AG10803 (cell line): ENCODE measurements around the gene LRRC36.

ENCODE experiments used
- DNase-seq: peaks from one replicate; pipeline ENCODE4 v3.0.0; 2010; ENCODE audit warnings: low read depth
- H3K4me3 ChIP-seq: 2 replicates; pipeline ENCODE4 v1.5.1; 2011; ENCODE audit warnings: mild to moderate bottlenecking, low read length, control low read depth
- CTCF ChIP-seq: conservative IDR thresholded peaks from 2 replicates; pipeline ENCODE4 v1.5.1; 2011; ENCODE audit warnings: mild to moderate bottlenecking, low read length, control low read depth, inconsistent platforms

LRRC36 gene

GRCh38 chr16:67305216-67306071 is 21.2 kb upstream of the LRRC36 start:
- no peak for TF ChIP-seq CTCF
- H3K4me3 ChIP-seq = no peak overlapping the region
- DNase-seq = no peak

DNA sequence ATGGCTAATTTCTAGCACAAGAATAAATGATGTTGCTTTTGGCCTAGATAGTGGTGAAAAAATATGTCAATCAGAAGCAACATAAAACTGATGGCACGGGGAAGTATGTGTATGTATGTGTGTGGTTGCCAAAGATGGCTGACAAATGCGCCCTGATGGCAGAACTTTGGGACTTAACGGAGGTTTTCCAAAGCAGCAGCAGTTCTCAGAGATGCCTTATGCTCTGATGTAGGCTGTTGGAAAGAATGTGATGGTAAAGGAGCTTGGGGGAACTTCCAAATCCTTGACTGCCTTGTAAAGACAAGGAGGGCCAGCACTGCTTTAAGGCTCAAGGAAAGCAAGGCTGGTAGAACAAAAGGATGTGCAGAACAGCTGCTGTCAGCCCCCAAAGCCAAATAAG is 16.1 kb upstream of the LRRC36 start:
- DNase-seq = no peak

DNA sequence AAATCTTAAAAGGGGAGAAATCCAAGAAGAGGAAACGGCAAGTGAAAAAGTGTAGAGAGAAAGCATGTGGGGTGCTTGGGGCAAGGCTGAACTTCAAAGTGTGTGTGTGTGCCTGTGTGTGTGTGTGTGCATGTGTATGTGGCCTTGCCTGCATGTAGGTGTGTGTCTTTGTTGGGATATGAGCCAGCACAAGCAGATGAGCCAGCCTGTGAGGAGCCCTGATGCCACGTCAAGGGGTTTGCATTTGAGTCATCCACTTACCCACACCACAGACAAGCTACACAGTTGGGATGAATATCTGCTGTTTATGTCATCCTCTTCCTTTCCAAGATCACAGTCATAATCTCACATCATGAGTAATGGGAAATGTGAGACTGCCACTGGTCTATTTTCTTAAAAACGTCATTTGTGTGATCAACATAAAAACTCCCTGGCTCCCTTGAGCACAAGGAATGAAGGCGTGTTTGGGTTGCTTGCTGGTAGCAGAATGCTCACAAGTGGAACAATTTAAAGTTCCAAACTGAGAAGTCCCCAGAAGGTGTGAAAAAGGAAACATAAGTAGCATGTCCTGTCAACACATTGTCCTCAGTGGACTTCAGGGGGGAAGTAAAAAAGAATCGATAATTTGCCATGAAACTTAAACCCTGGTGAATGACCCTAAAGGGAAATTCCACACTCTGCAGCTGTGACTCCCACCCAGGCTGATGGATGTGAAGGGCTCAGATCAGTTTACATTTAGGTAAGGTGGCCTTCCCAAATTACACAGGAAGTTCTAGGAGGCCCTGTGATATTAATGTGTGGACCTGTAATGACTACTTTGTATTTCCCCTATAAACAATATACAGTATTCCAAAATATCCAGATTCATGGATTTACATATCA is 14.8 kb upstream of the LRRC36 start:
- TF ChIP-seq CTCF = no peak
- peak; percentile 99 for DNase-seq
- no peak overlapping the region for H3K4me3 ChIP-seq

More for the DNA sequence above, 16.1 kb upstream of the LRRC36 start:
- H3K4me3 ChIP-seq = no peak overlapping the region
- TF ChIP-seq CTCF = no peak

GRCh38 chr16:67312719-67313118 is 13.9 kb upstream of the LRRC36 start:
- TF ChIP-seq CTCF = no peak
- no peak for DNase-seq
- no peak overlapping the region for H3K4me3 ChIP-seq

DNA sequence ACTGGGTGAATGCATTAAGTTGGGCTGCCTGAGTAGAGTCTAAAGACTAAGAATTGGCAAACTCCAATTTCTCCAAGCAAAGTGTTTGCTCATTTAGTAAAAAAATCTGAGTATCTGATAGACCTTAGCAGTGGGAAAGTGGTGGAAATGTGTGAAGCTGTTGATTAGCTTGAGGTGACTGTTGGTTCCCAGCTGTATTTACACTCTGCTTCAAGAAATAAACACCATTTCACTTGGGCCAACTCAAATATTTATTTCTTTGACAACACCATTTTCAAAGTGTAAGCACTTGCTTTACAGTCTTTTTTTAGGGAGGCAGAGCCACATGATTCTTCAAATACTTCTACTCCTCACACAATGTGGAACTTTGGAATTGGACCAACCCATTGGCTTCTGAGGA is 8.8 kb upstream of the LRRC36 start:
- no peak for TF ChIP-seq CTCF
- DNase-seq = no peak
- H3K4me3 ChIP-seq = no peak overlapping the region

- H3K4me3 ChIP-seq = peak overlapping the region; percentile 44
- DNase-seq = no peak
These were observed 522 bp upstream of the LRRC36 start for GRCh38 chr16:67326115-67326471.

More at GRCh38 chr16:67326115-67326471, 522 bp upstream of the LRRC36 start:
- TF ChIP-seq CTCF = no peak
